ENCODE measurements around the gene RIPOR2. TPM values are rescaled to one million over a fixed set of nuclear protein-coding genes. Genes with fewer than 3 reads are reported as not detected.
"Not testable (repeated sequence)": the region's sequence is repeated elsewhere in the genome, so short reads cannot be mapped to it uniquely, and the experiment has no call there.

RIPOR2 gene
- total RNA-seq, 1 experiment from 2014 or later: not detected

DNA sequence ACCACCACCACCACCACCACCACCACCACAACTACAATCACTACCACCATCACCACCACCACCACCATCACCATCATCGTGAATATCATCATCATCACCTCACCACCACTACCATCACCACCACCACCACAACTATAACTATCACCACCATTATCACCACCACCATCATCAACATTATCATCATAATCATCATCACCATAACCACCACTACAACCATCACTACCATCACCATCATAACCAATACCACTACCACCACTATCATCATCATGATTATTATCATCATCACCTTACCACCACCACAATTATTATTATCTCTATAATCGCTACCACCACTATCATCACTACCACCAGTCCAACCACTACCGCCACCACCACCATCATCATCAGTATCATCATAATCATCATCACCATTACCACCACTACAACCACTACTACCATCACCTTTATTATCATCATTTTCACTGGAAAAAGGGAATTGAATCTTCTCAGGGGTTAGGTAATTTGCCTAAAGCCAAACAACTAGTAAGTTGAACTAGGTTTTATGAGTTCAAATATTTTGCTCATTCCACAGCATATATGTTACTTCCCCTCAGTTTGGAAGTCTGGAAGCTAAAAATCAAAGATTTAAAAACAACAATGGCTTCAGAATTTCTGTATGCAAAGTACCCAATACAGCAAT, 8.3 kb downstream of the RIPOR2 start:
- no peak for DNase-seq (ENCODE audit: low read depth)

DNA sequence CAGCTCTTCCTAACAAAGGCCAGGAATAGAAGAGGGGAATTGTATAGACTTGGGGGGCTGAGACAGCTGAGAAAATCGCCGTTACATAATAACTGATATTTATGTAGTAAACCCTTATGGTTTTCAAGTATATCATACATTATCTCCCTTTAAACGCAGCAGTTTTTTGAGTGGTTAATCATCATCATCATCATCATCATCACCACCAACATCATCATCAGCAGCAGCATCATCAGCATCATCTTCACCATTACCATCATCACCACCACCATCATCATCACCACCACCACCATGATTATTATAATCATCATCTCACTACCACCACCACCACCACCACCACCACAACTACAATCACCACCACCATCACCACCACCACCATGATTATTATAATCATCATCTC, 9.1 kb downstream of the RIPOR2 start:
- not testable (repeated sequence) for DNase-seq (ENCODE audit: low read depth)

- no peak for DNase-seq (ENCODE audit: low read depth)
Measured at GRCh38 chr6:24926192-24926591, 9.6 kb downstream of the RIPOR2 start.

GRCh38 chr6:24925661-24926060, 10.1 kb downstream of the RIPOR2 start:
- no peak for DNase-seq (ENCODE audit: low read depth)

DNA sequence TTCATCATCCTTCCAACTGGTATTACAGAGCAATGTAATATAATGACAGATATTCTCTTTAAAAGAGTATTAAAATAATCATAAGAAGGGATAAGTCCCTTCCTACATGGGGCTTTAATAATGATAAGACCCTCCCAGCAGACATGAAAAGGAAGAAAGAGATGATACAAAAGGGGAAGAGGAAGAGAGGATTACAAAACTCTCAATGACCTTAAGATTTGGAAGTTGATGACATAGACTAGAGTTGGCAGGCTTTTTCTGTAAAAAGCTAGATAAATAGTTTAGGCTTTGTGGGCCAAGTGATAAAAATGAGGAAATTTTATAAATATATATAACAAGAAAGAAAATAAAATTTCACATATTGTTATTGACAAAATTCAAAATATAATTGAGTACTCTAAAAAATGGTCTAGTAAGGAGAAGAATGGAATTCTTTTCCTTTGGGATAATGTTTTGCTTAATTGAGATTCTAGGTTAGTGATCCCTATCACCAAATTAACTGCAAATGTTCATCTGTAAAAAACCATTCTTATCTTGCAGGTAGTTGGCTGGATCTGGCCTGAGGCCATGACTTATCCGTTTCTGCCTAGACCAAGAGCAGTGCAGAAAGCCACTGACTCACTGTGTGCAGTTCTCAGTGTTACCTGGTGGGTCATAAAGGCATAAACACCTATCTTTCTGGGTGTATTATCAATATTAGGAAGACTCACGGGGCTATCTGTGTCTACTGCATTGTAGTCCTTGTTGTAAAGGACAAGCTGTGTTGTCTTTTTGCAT, 11.0 kb downstream of the RIPOR2 start:
- no peak for DNase-seq (ENCODE audit: low read depth)

DNA sequence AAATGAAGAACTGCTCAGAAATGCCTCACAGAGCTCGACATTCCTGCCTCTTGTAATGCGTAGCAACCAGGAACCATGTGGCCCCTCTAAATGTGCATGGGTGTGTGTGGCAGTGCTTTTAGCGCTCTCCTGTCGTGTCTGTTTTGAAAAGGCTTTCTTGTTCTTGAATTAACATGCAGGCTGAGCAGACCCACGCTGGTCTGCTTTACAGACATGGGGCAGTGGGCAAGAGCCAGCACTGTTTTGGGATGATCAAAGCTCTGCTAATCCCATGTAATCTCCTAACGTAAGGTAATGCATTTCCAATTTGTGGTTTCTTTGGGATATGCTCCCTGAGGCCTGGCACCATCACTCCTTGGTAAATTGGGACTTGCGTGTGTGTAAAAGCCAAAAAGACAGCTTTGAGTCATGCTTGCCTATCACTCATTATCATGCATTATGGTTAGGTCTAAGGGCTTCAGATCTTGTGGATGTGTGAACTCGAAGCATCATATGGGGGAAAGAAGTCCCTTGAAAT, 11.8 kb downstream of the RIPOR2 start:
- no peak for DNase-seq (ENCODE audit: low read depth)

DNA sequence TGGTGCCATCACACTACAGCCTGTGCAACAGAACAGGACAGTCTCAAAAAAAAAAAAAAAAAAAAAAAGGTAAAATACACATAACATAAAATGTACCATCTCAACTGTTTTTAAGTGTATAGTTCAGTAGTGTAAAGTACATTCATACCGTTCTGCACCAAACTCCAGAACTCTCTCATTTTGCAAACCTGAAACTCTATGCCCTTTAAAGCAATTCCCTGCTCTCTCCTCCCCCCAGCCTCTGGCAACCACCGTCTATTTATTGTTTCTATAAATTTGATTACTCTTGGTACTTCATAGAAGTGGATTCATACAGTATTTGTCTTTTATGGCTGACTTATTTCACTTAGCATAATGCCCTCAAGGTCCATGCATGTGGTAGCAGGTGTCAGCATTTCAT, 12.9 kb downstream of the RIPOR2 start:
- no peak for DNase-seq (ENCODE audit: low read depth)

GRCh38 chr6:24922170-24922569, 13.6 kb downstream of the RIPOR2 start:
- no peak for DNase-seq (ENCODE audit: low read depth)

DNA sequence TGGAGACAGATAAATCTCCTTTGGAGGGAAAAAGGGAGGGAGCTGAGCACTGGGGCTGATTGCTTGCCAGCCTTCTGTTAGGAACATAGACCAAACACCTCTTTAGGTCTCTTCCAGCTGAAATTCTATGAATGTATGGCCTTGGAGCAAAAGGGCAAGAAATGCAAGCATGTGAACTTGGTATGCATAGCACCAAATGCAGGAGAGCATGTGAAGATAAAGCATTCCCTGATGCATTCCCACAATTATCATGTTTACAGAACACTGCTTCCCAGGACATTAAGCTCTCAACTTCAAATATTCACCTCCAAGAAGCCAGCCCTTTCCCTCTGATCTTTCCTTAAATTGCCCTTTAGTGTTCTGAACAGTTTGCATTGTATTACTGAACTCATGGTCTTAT, 15.6 kb downstream of the RIPOR2 start:
- no peak for DNase-seq (ENCODE audit: low read depth)

- DNase-seq (ENCODE audit: low read depth): no peak
Measured at GRCh38 chr6:24919056-24919892, 16.5 kb downstream of the RIPOR2 start.

- DNase-seq (ENCODE audit: low read depth): no peak
Measured at GRCh38 chr6:24918641-24919055, 17.1 kb downstream of the RIPOR2 start.

DNA sequence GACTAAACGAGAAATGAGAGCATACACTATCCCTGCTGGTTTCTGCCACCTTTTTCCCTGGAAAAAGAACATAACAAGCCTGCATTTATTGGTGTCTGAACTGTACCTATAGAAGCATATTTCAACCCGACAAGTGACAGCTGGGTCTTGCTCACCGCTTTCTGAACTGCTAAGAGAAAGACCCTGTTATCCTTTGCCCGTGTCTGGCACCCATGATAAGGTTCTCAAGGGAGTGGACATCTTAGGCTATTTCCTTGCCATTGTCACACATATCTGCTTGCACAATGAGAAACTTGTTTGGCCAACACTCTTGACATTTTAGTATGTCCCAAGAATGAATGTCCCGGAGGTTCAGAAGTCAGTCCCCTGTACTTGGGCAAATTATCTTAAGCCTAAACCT, 19.3 kb downstream of the RIPOR2 start:
- no peak for DNase-seq (ENCODE audit: low read depth)

DNA sequence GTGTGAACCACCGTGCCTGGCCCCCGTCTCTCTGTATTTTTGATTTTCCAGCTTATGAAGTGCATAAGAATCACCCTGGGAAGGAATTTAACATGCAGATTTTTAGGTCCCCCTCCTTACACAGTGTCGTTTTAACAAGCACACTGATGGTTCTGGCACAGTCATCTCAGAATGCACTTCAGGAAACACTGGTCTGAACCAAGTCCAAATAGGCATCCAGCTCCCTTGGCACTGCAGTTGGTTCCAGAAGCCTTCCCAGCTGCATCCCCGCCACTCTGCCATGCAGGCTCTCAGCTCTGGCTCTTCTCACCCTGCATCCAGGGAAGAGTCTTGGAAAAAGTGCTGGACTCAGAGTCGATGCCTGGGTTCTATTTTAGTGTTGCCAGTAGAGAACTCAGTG, 20.1 kb downstream of the RIPOR2 start:
- DNase-seq (ENCODE audit: low read depth): no peak

DNA sequence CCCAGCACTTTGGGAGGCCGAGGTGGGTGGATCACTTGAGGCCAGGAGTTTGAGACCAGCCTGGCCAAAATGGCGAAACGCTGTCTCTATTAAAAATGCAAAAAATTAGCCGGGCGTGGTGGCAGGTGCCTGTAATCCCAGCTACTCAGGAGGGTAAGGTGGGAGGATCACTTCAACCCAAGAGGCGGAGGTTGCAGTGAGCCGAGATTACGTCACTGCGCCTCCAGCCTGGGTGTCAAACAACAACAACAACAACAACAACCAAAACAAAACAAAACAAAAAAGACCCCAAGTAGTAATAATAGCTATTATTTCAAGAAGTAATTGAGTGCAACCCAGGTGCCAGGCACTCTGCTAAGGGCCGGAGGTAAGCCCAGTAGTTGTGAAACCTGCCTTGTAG, 21.7 kb downstream of the RIPOR2 start:
- DNase-seq (ENCODE audit: low read depth): not testable (repeated sequence)

DNA sequence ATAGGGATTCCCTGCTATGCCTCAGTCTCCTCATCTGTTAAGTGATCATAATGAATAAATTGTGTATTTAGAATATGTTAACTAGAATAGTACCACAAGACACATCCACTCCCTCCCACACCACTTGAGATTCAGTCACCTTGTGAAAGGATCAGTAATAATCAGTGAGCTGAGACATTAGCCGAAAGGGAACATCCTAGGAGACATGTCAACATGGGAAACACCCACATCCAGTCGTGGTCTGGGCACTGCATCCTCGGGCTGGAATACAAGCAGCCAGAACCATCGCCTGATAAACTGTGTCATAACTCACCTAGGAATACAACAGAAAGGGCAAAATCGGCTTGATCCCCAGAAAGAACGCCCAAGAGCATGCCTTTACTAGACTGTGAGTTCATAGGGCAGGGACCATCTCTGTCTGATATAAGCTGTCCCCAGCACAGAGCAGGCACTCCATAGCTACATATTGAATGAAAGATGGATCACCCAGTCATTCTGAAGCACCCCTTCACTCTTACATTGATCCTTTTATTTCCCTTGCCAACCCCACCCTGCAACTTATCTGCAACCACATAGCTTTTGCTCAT, 23.9 kb downstream of the RIPOR2 start:
- no peak for DNase-seq (ENCODE audit: low read depth)

DNA sequence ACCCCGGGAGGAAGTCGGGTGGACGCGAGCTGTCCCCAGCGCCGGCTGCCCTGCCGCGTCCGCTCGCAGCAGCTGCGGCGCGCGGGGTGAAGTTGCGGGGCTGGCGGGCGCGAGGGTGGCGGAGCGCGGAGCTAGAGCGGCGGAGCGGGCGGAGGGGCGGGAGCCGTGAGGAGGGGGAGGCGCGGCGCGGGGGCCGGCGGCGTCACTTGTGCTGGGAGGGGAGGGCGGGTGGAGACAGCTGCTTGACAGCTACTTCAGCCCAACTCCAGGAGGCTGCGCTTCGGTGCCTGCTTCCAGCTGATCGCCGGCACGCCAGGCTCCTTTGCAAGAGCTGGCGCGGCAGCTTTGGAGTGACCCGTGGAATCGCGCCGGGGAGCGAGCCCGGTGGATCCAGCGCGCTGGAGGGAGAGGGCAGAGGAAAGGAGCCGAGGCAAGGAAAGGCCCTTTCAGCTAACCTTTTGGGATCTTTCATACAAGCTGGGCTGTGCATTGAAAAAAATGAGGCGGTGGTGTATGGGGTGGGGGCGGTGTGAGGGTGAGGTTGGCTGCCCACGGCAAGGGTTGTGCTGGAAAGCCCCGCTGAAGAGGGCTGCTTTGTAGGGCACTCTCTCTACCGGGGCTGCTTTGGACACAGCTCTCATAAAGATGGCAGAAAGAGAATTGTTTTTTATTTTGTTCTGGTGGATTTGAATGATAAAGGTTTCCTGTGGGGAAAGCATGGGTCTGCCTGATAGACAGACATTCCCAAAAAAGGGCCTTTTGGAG, 24.6 kb downstream of the RIPOR2 start:
- no peak for DNase-seq (ENCODE audit: low read depth)

DNA sequence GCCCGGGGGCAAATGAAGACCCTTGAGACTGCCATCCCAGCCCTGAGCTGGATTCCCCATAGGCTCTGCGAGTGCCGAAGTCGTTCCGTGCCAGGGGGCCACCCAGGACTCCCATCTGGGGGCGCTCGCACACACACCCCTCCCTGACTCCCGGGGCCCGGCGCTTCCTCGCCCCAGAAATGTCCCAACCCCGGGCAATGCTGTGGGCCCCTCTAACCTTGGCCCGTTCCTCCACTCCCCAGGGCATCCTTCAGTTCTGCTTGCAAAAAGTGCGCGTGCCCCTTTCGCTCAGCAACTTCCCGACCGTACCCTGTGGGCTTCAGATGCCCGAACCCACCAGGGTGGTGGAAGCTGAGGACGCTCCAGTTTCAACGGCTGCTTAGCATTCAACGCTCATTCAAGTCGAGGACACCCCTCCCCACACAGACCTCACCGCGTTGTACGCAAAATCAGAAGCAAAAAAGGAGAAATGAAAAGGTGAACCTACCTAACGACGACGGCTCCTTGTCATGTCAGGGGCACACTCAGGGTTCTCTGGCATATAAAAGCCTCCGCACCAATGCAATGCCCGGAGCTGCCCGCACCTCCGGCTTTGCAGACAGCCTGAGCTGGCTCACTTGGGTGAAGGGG, 25.3 kb downstream of the RIPOR2 start:
- DNase-seq (ENCODE audit: low read depth): no peak

- no peak for DNase-seq (ENCODE audit: low read depth)
Measured at GRCh38 chr6:24909241-24910216, 26.2 kb downstream of the RIPOR2 start.

DNA sequence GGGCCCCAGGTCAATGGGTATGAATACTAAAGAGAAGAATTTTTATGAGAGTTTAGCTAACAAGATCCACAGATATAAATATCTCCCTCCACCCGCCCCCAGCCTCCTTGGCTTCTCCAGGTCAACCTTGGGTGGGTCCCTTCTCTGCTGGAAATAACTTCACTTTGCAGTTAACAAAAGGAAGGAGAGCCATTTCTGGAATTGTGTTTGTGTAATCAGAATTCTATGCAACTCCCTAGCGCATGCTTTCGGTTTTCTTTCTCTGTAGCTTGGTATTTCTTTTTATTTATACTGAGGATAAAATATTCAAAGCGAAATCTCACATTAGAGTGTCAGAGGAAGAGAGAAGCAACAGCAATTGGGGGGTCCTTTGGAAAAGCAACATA, 27.1 kb downstream of the RIPOR2 start:
- DNase-seq (ENCODE audit: low read depth): no peak

Measured in HT1080 (cell line).